Neural progenitor cell (in vitro differentiated cells): ENCODE data around the gene S100A5. TPM values are rescaled to one million over a fixed set of nuclear protein-coding genes. Genes with fewer than 3 reads are reported as not detected.

Source experiments
- DNase-seq: peaks from one replicate; pipeline ENCODE4 v3.0.0-alpha.2; 2016; ENCODE audit warnings: low spot score
- H2AFZ ChIP-seq: fragments of 200-600 bp; sonication (generic); replicated peaks from 2 replicates; pipeline ENCODE4 v1.6.1; 2016; ENCODE audit warnings: antibody characterized with exemption
- H3F3A ChIP-seq: fragments of 200-600 bp; sonication (generic); 2 replicates; pipeline ENCODE4 v1.6.1; 2016; ENCODE audit warnings: antibody characterized with exemption, low read depth
- H3K27ac ChIP-seq: fragments of 200-600 bp; sonication (generic); 2 replicates; pipeline ENCODE4 v1.5.1; 2016; ENCODE audit warnings: mild to moderate bottlenecking
- H3K27me3 ChIP-seq: fragments of 200-600 bp; sonication (generic); 2 replicates; pipeline ENCODE4 v1.6.1; 2016; ENCODE audit warnings: mild to moderate bottlenecking, moderate library complexity
- H3K36me3 ChIP-seq: fragments of 200-600 bp; sonication (generic); 2 replicates; pipeline ENCODE4 v1.5.1; 2016
- H3K4me1 ChIP-seq: fragments of 200-600 bp; sonication (generic); 2 replicates; pipeline ENCODE4 v1.6.1; 2016; ENCODE audit warnings: mixed run types
- H3K4me2 ChIP-seq: fragments of 200-600 bp; sonication (generic); 2 replicates; pipeline ENCODE4 v1.6.1; 2016
- H3K4me3 ChIP-seq: fragments of 200-600 bp; sonication (generic); 2 replicates; pipeline ENCODE4 v1.5.1; 2016
- H3K79me2 ChIP-seq: fragments of 200-600 bp; sonication (generic); 2 replicates; pipeline ENCODE4 v1.6.1; 2016; ENCODE audit warnings: low read depth
- H3K9ac ChIP-seq: fragments of 200-600 bp; sonication (generic); 2 replicates; pipeline ENCODE4 v1.6.1; 2016
- H3K9me3 ChIP-seq: fragments of 200-600 bp; sonication (generic); 2 replicates; pipeline ENCODE4 v1.5.1; 2016; ENCODE audit warnings: low read depth
- H4K20me1 ChIP-seq: fragments of 200-600 bp; sonication (generic); 2 replicates; pipeline ENCODE4 v1.6.1; 2016; ENCODE audit warnings: low read depth
- H3K27ac Mint-ChIP-seq: 3 replicates; pipeline ENCODE4 v1.8.0; 2021; ENCODE audit warnings: mixed read lengths
- H3K27me3 Mint-ChIP-seq: 2 replicates; pipeline ENCODE4 v1.8.0; 2022; ENCODE audit warnings: low read depth, mild to moderate bottlenecking, inconsistent platforms, moderate library complexity, mixed read lengths; ENCODE audit not compliant: insufficient read depth
- H3K36me3 Mint-ChIP-seq: 3 replicates; pipeline ENCODE4 v1.8.0; 2021; ENCODE audit warnings: mixed read lengths
- H3K4me1 Mint-ChIP-seq: 3 replicates; pipeline ENCODE4 v1.8.0; 2021; ENCODE audit warnings: mixed read lengths
- H3K4me3 Mint-ChIP-seq: 3 replicates; pipeline ENCODE4 v1.8.0; 2021; ENCODE audit warnings: mild to moderate bottlenecking, moderate library complexity, mixed read lengths
- H3K9me3 Mint-ChIP-seq: 3 replicates; pipeline ENCODE4 v1.8.0; 2020; ENCODE audit warnings: mixed read lengths
- CTCF ChIP-seq: fragments of 200-600 bp; sonication (generic); IDR thresholded peaks from 2 replicates; pipeline ENCODE4 v1.5.1; 2017; ENCODE audit warnings: antibody characterized with exemption, mild to moderate bottlenecking
- EZH2 ChIP-seq: fragments of 200-600 bp; sonication (generic); IDR thresholded peaks from 2 replicates; pipeline ENCODE4 v1.6.1; 2017; ENCODE audit warnings: antibody characterized with exemption, mild to moderate bottlenecking, moderate library complexity
- EZH2phosphoT487 ChIP-seq: fragments of 200-600 bp; sonication (generic); IDR thresholded peaks from 2 replicates; pipeline ENCODE4 v1.6.1; 2017; ENCODE audit warnings: antibody characterized with exemption
- total RNA-seq: library from RNA; depleted of rRNA; stranded (reverse); fragments of >200 nt; gene quantifications from 2 replicates; pipeline ENCODE4 v1.2.3, GENCODE V29; 2015; ENCODE audit warnings: low replicate concordance

S100A5 gene
- total RNA-seq, 1 donor from 2014 or later: not detected

- Histone ChIP-seq H3F3A (no peaks in the 10 kb centered on the region), H3K9ac (no peak overlapping the region), H3K27me3 (no peaks in the 10 kb centered on the region), H3K4me1 (no peaks in the 10 kb centered on the region), H2AFZ (no peak overlapping the region), H3K4me3 (no peak overlapping the region), H3K4me2 (no peak overlapping the region), H3K79me2 (no peaks in the 10 kb centered on the region), H3K36me3 (no peaks in the 10 kb centered on the region), H3K9me3 (no peaks in the 10 kb centered on the region), H4K20me1 (no peaks in the 10 kb centered on the region), H3K27ac (no peak overlapping the region)
- Mint-ChIP-seq H3K4me3 (no peak overlapping the region), H3K4me1 (peaks cover 4% of the 10 kb centered on the region), H3K9me3 (no peaks in the 10 kb centered on the region), H3K36me3 (no peaks in the 10 kb centered on the region), H3K27me3 (peaks cover 7% of the 10 kb centered on the region), H3K27ac (no peak overlapping the region)
- no peak for TF ChIP-seq CTCF
- TF ChIP-seq EZH2: no peak
- TF ChIP-seq EZH2phosphoT487: no peak
- DNase-seq: no peak
Observed at GRCh38 chr1:153498746-153499145, 42.0 kb downstream of the S100A5 start.

- Mint-ChIP-seq H3K4me3 (no peak overlapping the region), H3K36me3 (no peaks in the 10 kb centered on the region), H3K27me3 (peaks cover 9% of the 10 kb centered on the region), H3K4me1 (peaks cover 8% of the 10 kb centered on the region), H3K27ac (no peak overlapping the region), H3K9me3 (no peaks in the 10 kb centered on the region)
- H2AFZ ChIP-seq: no peak overlapping the region
- H3K36me3 ChIP-seq: no peaks in the 10 kb centered on the region
- H3K79me2 ChIP-seq: no peaks in the 10 kb centered on the region
- H3K27ac ChIP-seq: no peak overlapping the region
- no peaks in the 10 kb centered on the region for H3K27me3 ChIP-seq
- no peak for DNase-seq
- H3K4me3 ChIP-seq: no peak overlapping the region
- H4K20me1 ChIP-seq: no peaks in the 10 kb centered on the region
- TF ChIP-seq CTCF: no peak
- no peak for TF ChIP-seq EZH2phosphoT487
- H3K4me2 ChIP-seq: no peak overlapping the region
- peaks cover 5% of the 10 kb centered on the region for H3K4me1 ChIP-seq
- H3K9me3 ChIP-seq: no peaks in the 10 kb centered on the region
- peaks cover 2% of the 10 kb centered on the region for H3F3A ChIP-seq
- H3K9ac ChIP-seq: no peak overlapping the region
Observed at GRCh38 chr1:153495536-153495935, 45.2 kb downstream of the S100A5 start.

- H3K9me3 ChIP-seq: no peaks in the 10 kb centered on the region
- no peak overlapping the region for H3K4me3 Mint-ChIP-seq
- no peak overlapping the region for H2AFZ ChIP-seq
- H3K27ac ChIP-seq: no peak overlapping the region
- H3K4me2 ChIP-seq: no peak overlapping the region
- H3K9ac ChIP-seq: no peak overlapping the region
- H3K9me3 Mint-ChIP-seq: no peaks in the 10 kb centered on the region
- peak; percentile 92 for DNase-seq
- peaks cover 11% of the 10 kb centered on the region for H3K4me1 Mint-ChIP-seq
- no peak overlapping the region for H3K27ac Mint-ChIP-seq
- no peaks in the 10 kb centered on the region for H3K36me3 Mint-ChIP-seq
- H3K27me3 Mint-ChIP-seq: peaks cover 6% of the 10 kb centered on the region
- peaks cover 6% of the 10 kb centered on the region for H3F3A ChIP-seq
- no peak overlapping the region for H3K4me3 ChIP-seq
- H3K36me3 ChIP-seq: no peaks in the 10 kb centered on the region
- TF ChIP-seq EZH2: no peak
- TF ChIP-seq CTCF: peak; percentile 83
- TF ChIP-seq EZH2phosphoT487: no peak
- no peaks in the 10 kb centered on the region for H4K20me1 ChIP-seq
- H3K4me1 ChIP-seq: peaks cover 10% of the 10 kb centered on the region
- no peaks in the 10 kb centered on the region for H3K27me3 ChIP-seq
- no peaks in the 10 kb centered on the region for H3K79me2 ChIP-seq
Observed at GRCh38 chr1:153494976-153495535, 45.7 kb downstream of the S100A5 start.
